ENCODE results near the gene ESM1.

DNA sequence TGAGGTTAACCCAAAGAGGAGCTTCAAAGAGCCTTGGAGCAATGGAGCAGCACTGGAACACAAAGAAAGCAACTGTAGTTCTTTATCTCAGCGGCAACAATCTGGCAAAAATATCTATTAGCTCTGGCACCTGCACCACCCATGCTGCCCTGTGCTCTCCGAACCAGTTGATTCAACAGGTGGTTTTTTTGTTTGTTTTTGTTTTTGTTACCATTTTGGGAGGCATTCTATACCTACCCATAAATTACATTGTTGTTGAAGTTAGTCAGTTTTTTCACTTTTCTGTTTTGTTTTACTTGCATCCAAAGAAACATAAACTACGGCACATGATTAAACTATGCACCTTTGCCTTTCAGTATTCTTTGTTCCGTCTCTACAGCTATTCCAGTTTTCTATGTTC, 16.2 kb downstream of the ESM1 start:
- no peak for TF ChIP-seq NR3C1 (IDR thresholded peaks at IDR 0.05)
- TF ChIP-seq ESRRA (IDR thresholded peaks at IDR 0.05; ENCODE audit: borderline replicate concordance, low read length): no peak
- TF ChIP-seq RFX5 (IDR thresholded peaks at IDR 0.05): no peak
- TF ChIP-seq, protein P1, sequence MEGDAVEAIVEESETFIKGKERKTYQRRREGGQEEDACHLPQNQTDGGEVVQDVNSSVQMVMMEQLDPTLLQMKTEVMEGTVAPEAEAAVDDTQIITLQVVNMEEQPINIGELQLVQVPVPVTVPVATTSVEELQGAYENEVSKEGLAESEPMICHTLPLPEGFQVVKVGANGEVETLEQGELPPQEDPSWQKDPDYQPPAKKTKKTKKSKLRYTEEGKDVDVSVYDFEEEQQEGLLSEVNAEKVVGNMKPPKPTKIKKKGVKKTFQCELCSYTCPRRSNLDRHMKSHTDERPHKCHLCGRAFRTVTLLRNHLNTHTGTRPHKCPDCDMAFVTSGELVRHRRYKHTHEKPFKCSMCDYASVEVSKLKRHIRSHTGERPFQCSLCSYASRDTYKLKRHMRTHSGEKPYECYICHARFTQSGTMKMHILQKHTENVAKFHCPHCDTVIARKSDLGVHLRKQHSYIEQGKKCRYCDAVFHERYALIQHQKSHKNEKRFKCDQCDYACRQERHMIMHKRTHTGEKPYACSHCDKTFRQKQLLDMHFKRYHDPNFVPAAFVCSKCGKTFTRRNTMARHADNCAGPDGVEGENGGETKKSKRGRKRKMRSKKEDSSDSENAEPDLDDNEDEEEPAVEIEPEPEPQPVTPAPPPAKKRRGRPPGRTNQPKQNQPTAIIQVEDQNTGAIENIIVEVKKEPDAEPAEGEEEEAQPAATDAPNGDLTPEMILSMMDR (IDR thresholded peaks at IDR 0.05): no peak
- TF ChIP-seq, protein P2, sequence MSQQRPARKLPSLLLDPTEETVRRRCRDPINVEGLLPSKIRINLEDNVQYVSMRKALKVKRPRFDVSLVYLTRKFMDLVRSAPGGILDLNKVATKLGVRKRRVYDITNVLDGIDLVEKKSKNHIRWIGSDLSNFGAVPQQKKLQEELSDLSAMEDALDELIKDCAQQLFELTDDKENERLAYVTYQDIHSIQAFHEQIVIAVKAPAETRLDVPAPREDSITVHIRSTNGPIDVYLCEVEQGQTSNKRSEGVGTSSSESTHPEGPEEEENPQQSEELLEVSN (IDR thresholded peaks at IDR 0.05; ENCODE audit: borderline replicate concordance, low read depth): no peak
- no peak for TF ChIP-seq MYC (IDR thresholded peaks at IDR 0.05; ENCODE audit: borderline replicate concordance, low read length)
